Keratinocyte (primary cell): Measurements from ENCODE around the gene KLHL33. TPM values are rescaled to one million over a fixed set of nuclear protein-coding genes. Genes with fewer than 3 reads are reported as not detected.

Source experiments
- DNase-seq: peaks from one replicate; pipeline ENCODE4 v3.0.0-alpha.2; 2011; ENCODE audit warnings: low read depth, missing footprints, low spot score
- FAIRE-seq: peaks from 2 replicates; lab custom pipeline; 2011; peaks lifted over from hg19 to GRCh38; lab: Jason Lieb, UNC
- H2AFZ ChIP-seq: 2 replicates; pipeline ENCODE4 v1.6.0; 2012; ENCODE audit warnings: low read length, control low read depth, inconsistent platforms; ENCODE audit not compliant: control insufficient read depth
- H3K27ac ChIP-seq: 2 replicates; pipeline ENCODE4 v1.5.1; 2011; ENCODE audit warnings: low read length; ENCODE audit not compliant: control insufficient read depth, insufficient read depth
- H3K27me3 ChIP-seq: 3 replicates; pipeline ENCODE4 v1.6.0; 2011; ENCODE audit warnings: low read length; ENCODE audit not compliant: control insufficient read depth, insufficient read depth; ENCODE audit errors: extremely low read depth
- H3K36me3 ChIP-seq, 2 experiments: 2 replicates in 1 of 2; 3 replicates in 1 of 2; pipeline ENCODE4 v1.5.1; 2011; ENCODE audit warnings: low read length in 2 of 2, mild to moderate bottlenecking in 1 of 2; ENCODE audit not compliant: control insufficient read depth in 2 of 2, insufficient read depth in 2 of 2; ENCODE audit errors: extremely low read depth in 1 of 2
- H3K4me1 ChIP-seq: 3 replicates; pipeline ENCODE4 v1.5.1; 2011; ENCODE audit warnings: low read length; ENCODE audit not compliant: control insufficient read depth, insufficient read depth; ENCODE audit errors: extremely low read depth
- H3K4me2 ChIP-seq: 3 replicates; pipeline ENCODE4 v1.6.0; 2011; ENCODE audit warnings: low read depth, low read length; ENCODE audit not compliant: control insufficient read depth, insufficient read depth; ENCODE audit errors: extremely low read depth
- H3K4me3 ChIP-seq, 3 experiments: fragments of 200-600 bp in 1 of 3; sonication (generic) in 1 of 3; 2 replicates in 2 of 3; 3 replicates in 1 of 3; pipeline ENCODE4 v1.5.1; 2011 to 2016; ENCODE audit warnings: low read length in 3 of 3, mild to moderate bottlenecking in 3 of 3, control low read depth in 2 of 3, inconsistent platforms in 1 of 3, low read depth in 1 of 3, mixed read lengths in 1 of 3, mixed run types in 1 of 3, moderate library complexity in 1 of 3; ENCODE audit not compliant: control insufficient read depth in 2 of 3, insufficient read depth in 2 of 3; ENCODE audit errors: extremely low read depth in 1 of 3
- H3K79me2 ChIP-seq: 2 replicates; pipeline ENCODE4 v1.6.0; 2012; ENCODE audit warnings: low read length; ENCODE audit not compliant: control insufficient read depth, insufficient read depth
- H3K9ac ChIP-seq: 3 replicates; pipeline ENCODE4 v1.6.0; 2011; ENCODE audit warnings: low read length; ENCODE audit not compliant: control insufficient read depth, insufficient read depth; ENCODE audit errors: extremely low read depth
- H3K9me1 ChIP-seq: 3 replicates; pipeline ENCODE4 v1.6.0; 2011; ENCODE audit warnings: low read length; ENCODE audit not compliant: control insufficient read depth, insufficient read depth; ENCODE audit errors: extremely low read depth
- H3K9me3 ChIP-seq: 2 replicates; pipeline ENCODE4 v1.5.1; 2012; ENCODE audit warnings: low read depth, low read length; ENCODE audit not compliant: control insufficient read depth
- H4K20me1 ChIP-seq: 3 replicates; pipeline ENCODE4 v1.6.0; 2011; ENCODE audit warnings: low read length; ENCODE audit not compliant: control insufficient read depth, insufficient read depth; ENCODE audit errors: extremely low read depth
- CTCF ChIP-seq, 3 experiments: IDR thresholded peaks in 1 of 3; conservative IDR thresholded peaks in 1 of 3; optimal IDR thresholded peaks in 1 of 3; 2 replicates in 2 of 3; 3 replicates in 1 of 3; pipeline versions ENCODE3 to v1.5.1; 2011; ENCODE audit warnings: low read length in 3 of 3, mild to moderate bottlenecking in 3 of 3, moderate library complexity in 2 of 3, control low read depth in 1 of 3, inconsistent platforms in 1 of 3; ENCODE audit not compliant: insufficient read depth in 2 of 3; ENCODE audit errors: extremely low read depth in 1 of 3
- EZH2 ChIP-seq: IDR thresholded peaks from one replicate; pipeline ENCODE4 v1.6.1; 2012; ENCODE audit warnings: inconsistent platforms, mild to moderate bottlenecking, low read length, moderate library complexity
- dilution Hi-C: fragments of 300-500 bp; cut with MboI; formaldehyde crosslinking; loops from one replicate; pipeline ENCODE4 v1.7.0; 2020; ENCODE audit warnings: low sequenced_read_pairs; ENCODE audit not compliant: extremely low pct_ligation_motif_present
- polyA minus RNA-seq, 3 experiments: library from RNA; depleted of rRNA, polyadenylated mRNA; stranded (reverse); fragments of >200 nt; gene quantifications; 1 replicate in 1 of 3; 2 replicates in 1 of 3; 3 replicates in 1 of 3; pipeline ENCODE4 v1.2.3, GENCODE V29; 2011
- polyA plus RNA-seq, 5 experiments: library from polyadenylated mRNA; depleted of rRNA in 3 of 5; stranded (reverse) in 3 of 5; stranded (forward) in 1 of 5; unstranded in 1 of 5; fragments of >200 nt; gene quantifications; 1 replicate in 1 of 5; 2 replicates in 3 of 5; 3 replicates in 1 of 5; pipeline versions ENCODE4 v1.2.1 to v1.2.3, GENCODE V29; 2011 to 2012; ENCODE audit warnings: missing spikeins in 2 of 5, low read depth in 1 of 5, low replicate concordance in 1 of 5

The KLHL33 gene
- polyA plus RNA-seq: not detected in 3 replicates
- polyA plus RNA-seq (2011; ENCODE audit: low read depth): not detected
- polyA plus RNA-seq (2011; cell fraction: cytosol; rRNA removed): not detected in 2 replicates
- polyA plus RNA-seq (2011; cell fraction: nucleus; rRNA removed): not detected in 2 replicates
- polyA plus RNA-seq (2012; ENCODE audit: low replicate concordance): not detected in 2 replicates
- polyA minus RNA-seq: not detected in 3 replicates
- not detected for polyA minus RNA-seq (2011; cell fraction: cytosol; rRNA and poly(A)+ RNA removed)
- not detected in 2 replicates for polyA minus RNA-seq (2011; cell fraction: nucleus; rRNA and poly(A)+ RNA removed)

GRCh38 chr14:20435582-20436362 lies at the start of gene KLHL33:
KLHL33 (minus strand) TSS chr14:20436166; CDS start chr14:20435811, 355 bp downstream.
- TF ChIP-seq CTCF (optimal IDR thresholded peaks at IDR 0.05 in 1 of 3, IDR thresholded peaks at IDR 0.05 in 1 of 3, conservative IDR thresholded peaks at IDR 0.05 in 1 of 3; ENCODE audit: extremely low read depth in 1 of 3, insufficient read depth in 2 of 3, low read length in 3 of 3) (no peak), EZH2 (no peak)
- Histone ChIP-seq H3K9me1 (no peaks in the 10 kb centered on the region), H3K4me3 (no peak within 1 kb of the TSS), H3K4me2 (no peak within 1 kb of the TSS), H4K20me1 (no peaks in the 10 kb centered on the region), H3K27ac (no peak within 1 kb of the TSS), H3K4me1 (no peaks in the 10 kb centered on the region), H3K36me3 (no peaks in the 10 kb centered on the region), H3K27me3 (peaks cover 20% of the 10 kb centered on the region), H3K79me2 (no peaks in the 10 kb centered on the region), H3K9ac (no peak within 1 kb of the TSS), H3K9me3 (no peaks in the 10 kb centered on the region), H2AFZ (peak within 1 kb of the TSS; percentile 8)
- dilution Hi-C loops: no loop called here
- FAIRE-seq (no peak), DNase-seq (no peak)

GRCh38 chr14:20482382-20482781 lies 46.4 kb upstream of the KLHL33 start:
- H3K4me1 ChIP-seq: peaks cover 4% of the 10 kb centered on the region
- no peak overlapping the region for H3K4me2 ChIP-seq
- H3K27me3 ChIP-seq: no peaks in the 10 kb centered on the region
- FAIRE-seq (no peak), DNase-seq (no peak)
- H4K20me1 ChIP-seq: no peaks in the 10 kb centered on the region
- H3K79me2 ChIP-seq: no peaks in the 10 kb centered on the region
- peaks cover 5 to 11% of the 10 kb centered on the region in 2 experiments for H3K36me3 ChIP-seq
- TF ChIP-seq EZH2 (no peak), CTCF (optimal IDR thresholded peaks at IDR 0.05 in 1 of 3, IDR thresholded peaks at IDR 0.05 in 1 of 3, conservative IDR thresholded peaks at IDR 0.05 in 1 of 3; ENCODE audit: extremely low read depth in 1 of 3, insufficient read depth in 2 of 3, low read length in 3 of 3) (no peak)
- no peaks in the 10 kb centered on the region for H3K9me3 ChIP-seq
- no peak overlapping the region for H3K9ac ChIP-seq
- dilution Hi-C loops: no loop called here
- H3K9me1 ChIP-seq: no peaks in the 10 kb centered on the region
- H3K4me3 ChIP-seq: no peak overlapping the region
- H2AFZ ChIP-seq: no peak overlapping the region
- H3K27ac ChIP-seq: no peak overlapping the region
